NCI-H526 (cell line): ENCODE results near the gene CCNYL1.

Source experiments
- DNase-seq, 2 experiments: peaks; one replicate each; lab custom pipeline; 2025; lab: John Stamatoyannopoulos, UW

CCNYL1 gene

GRCh38 chr2:207791579-207792243, 80.3 kb downstream of the CCNYL1 start:
- no peak for DNase-seq

- DNase-seq, result no peak
Measured at GRCh38 chr2:207792244-207792785, 80.9 kb downstream of the CCNYL1 start.

GRCh38 chr2:207796585-207797350, 85.3 kb downstream of the CCNYL1 start:
- DNase-seq, result peak; percentile 17

GRCh38 chr2:207801259-207801658, 89.8 kb downstream of the CCNYL1 start:
- no peak for DNase-seq

- DNase-seq, result no peak
Measured at GRCh38 chr2:207802650-207803049, 91.2 kb downstream of the CCNYL1 start.
